ENCODE results near the gene HEYL. TPM values are rescaled to one million over a fixed set of nuclear protein-coding genes. Genes with fewer than 3 reads are reported as not detected.
A peak's percentile ranks its signal among the peaks of the same experiment; 100 is the strongest.

Gene HEYL
- total RNA-seq, 1 donor from 2014 or later, result not detected

GRCh38 chr1:39666772-39667171 lies 27.3 kb upstream of the HEYL start:
- no peak for DNase-seq (ENCODE audit: low read depth in 2 of 2)

GRCh38 chr1:39663559-39663958 lies 24.1 kb upstream of the HEYL start:
- DNase-seq (ENCODE audit: low read depth in 2 of 2), result no peak

- DNase-seq (ENCODE audit: low read depth in 2 of 2), result no peak
Observed at GRCh38 chr1:39662861-39663260, 23.4 kb upstream of the HEYL start.

- no peak for DNase-seq (ENCODE audit: low read depth in 2 of 2)
Observed at GRCh38 chr1:39659538-39659937, 20.1 kb upstream of the HEYL start.

GRCh38 chr1:39659110-39659509 lies 19.7 kb upstream of the HEYL start:
- DNase-seq (ENCODE audit: low read depth in 2 of 2), result no peak

GRCh38 chr1:39657923-39658485 lies 18.6 kb upstream of the HEYL start:
- peak; percentile 30 to 55 for DNase-seq (ENCODE audit: low read depth in 2 of 2)

GRCh38 chr1:39657402-39657801 lies 18.0 kb upstream of the HEYL start:
- no peak for DNase-seq (ENCODE audit: low read depth in 2 of 2)

GRCh38 chr1:39656391-39656790 lies 16.9 kb upstream of the HEYL start:
- no peak for DNase-seq (ENCODE audit: low read depth in 2 of 2)

GRCh38 chr1:39655578-39656268 lies 16.3 kb upstream of the HEYL start:
- no peak for DNase-seq (ENCODE audit: low read depth in 2 of 2)

GRCh38 chr1:39654291-39654690 lies 14.8 kb upstream of the HEYL start:
- DNase-seq (ENCODE audit: low read depth in 2 of 2), result no peak

- peak; percentile 43 to 74 for DNase-seq (ENCODE audit: low read depth in 2 of 2)
Observed at GRCh38 chr1:39653546-39654031, 14.1 kb upstream of the HEYL start.

- no peak for DNase-seq (ENCODE audit: low read depth in 2 of 2)
Observed at GRCh38 chr1:39652554-39652953, 13.1 kb upstream of the HEYL start.

GRCh38 chr1:39652105-39652504 lies 12.7 kb upstream of the HEYL start:
- no peak for DNase-seq (ENCODE audit: low read depth in 2 of 2)

- DNase-seq (ENCODE audit: low read depth in 2 of 2), result no peak
Observed at GRCh38 chr1:39650431-39650830, 11.0 kb upstream of the HEYL start.

- DNase-seq (ENCODE audit: low read depth in 2 of 2), result no peak
Observed at GRCh38 chr1:39649636-39650185, 10.3 kb upstream of the HEYL start.

GRCh38 chr1:39648496-39648895 lies 9.1 kb upstream of the HEYL start:
- no peak for DNase-seq (ENCODE audit: low read depth in 2 of 2)

- no peak for DNase-seq (ENCODE audit: low read depth in 2 of 2)
Observed at GRCh38 chr1:39647247-39647646, 7.8 kb upstream of the HEYL start.

- no peak for DNase-seq (ENCODE audit: low read depth in 2 of 2)
Observed at GRCh38 chr1:39646232-39647081, 7.0 kb upstream of the HEYL start.

- DNase-seq (ENCODE audit: low read depth in 2 of 2), result no peak
Observed at GRCh38 chr1:39645411-39646043, 6.1 kb upstream of the HEYL start.

GRCh38 chr1:39643705-39644104 lies 4.3 kb upstream of the HEYL start:
- DNase-seq (ENCODE audit: low read depth in 2 of 2), result no peak

- DNase-seq (ENCODE audit: low read depth in 2 of 2), result no peak
Observed at GRCh38 chr1:39642796-39643195, 3.4 kb upstream of the HEYL start.

GRCh38 chr1:39640861-39641260 lies 1.4 kb upstream of the HEYL start:
- no peak for DNase-seq (ENCODE audit: low read depth in 2 of 2)

Data from dermis microvascular lymphatic vessel endothelial cell (primary cell).